OCI-LY3 (cell line): Measurements from ENCODE around the gene TESK2.

Experiments
- CTCF ChIP-seq: fragments of 200-600, 300-600 bp; sonication (generic); IDR thresholded peaks from 2 replicates; pipeline ENCODE4 v1.5.1; 2014; ENCODE audit warnings: antibody characterized with exemption, low read length, low read depth
- EZH2phosphoT487 ChIP-seq: fragments of 200-600 bp; shearing (Covaris generic); IDR thresholded peaks from 2 replicates; pipeline ENCODE4 v1.6.1; 2018; ENCODE audit warnings: antibody characterized with exemption, mixed run types, low read depth

- no peak for TF ChIP-seq CTCF
- no peak for TF ChIP-seq EZH2phosphoT487
Measured at GRCh38 chr1:45395051-45395450, 95.9 kb downstream of the TESK2 start.
